G401.6 (cell line): Measurements from ENCODE around the gene AK5.

Source experiments
- FAIRE-seq: peaks from 2 replicates; lab custom pipeline; 2012; peaks lifted over from hg19 to GRCh38; lab: Jason Lieb, UNC

Gene AK5, protein sequence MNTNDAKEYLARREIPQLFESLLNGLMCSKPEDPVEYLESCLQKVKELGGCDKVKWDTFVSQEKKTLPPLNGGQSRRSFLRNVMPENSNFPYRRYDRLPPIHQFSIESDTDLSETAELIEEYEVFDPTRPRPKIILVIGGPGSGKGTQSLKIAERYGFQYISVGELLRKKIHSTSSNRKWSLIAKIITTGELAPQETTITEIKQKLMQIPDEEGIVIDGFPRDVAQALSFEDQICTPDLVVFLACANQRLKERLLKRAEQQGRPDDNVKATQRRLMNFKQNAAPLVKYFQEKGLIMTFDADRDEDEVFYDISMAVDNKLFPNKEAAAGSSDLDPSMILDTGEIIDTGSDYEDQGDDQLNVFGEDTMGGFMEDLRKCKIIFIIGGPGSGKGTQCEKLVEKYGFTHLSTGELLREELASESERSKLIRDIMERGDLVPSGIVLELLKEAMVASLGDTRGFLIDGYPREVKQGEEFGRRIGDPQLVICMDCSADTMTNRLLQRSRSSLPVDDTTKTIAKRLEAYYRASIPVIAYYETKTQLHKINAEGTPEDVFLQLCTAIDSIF

DNA sequence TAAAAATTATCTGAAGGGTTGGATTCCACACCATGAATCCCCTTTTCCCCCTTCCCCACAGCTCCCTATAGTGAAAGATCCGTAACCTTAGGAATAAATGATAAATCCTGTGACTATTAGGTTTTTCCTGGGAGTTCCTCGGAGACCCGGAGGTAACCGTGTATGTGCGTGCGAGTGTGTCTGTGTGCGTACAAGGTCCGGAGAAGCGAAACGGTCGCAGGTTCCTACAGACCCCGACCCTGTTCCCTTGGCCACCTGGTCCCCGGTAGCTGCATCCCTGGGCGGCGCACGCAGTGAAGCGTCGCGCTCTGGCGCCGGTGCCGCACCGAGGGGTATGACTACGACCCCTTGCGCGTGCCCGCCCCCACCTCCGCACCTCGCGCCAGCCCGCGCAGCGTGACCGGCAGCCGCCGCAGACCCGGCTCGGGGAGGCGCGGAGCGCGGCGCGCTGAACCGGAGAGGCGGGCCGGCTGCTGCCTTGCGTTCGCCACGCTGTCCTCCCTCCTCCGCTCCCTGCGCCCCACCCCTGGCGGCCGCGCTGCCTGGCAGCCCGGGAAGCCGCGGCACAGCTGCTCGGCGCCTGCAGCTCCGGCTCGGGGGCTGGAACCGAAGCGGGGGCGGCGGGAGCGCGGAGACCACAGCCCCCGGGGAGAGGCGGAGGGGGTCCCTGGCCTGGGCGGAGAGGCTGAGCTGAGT lies at the start of gene AK5:
Gene AK5 (plus strand): TSS at position 529 of the 696 bp plus-strand sequence. CDS start 295 bp downstream, outside the sequence.
- no peak for FAIRE-seq

DNA sequence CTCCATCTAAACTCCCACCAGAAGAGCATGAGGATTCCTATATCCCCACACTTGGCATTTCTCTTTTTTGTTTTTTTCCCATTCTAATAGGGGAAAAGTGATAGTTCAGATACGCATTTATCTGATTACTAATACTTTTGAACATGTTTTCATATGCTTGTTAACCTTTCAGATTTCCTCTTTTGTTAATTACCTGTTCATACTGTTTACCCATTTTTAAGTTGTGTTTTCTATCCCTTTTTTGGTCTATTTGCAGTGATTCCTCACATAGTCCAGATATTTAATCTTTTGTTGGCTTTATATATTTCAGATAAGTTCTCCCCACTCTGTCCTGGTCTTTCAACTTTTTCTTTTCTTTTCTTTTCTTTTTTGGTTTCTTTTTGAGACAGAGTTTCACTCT lies 49.0 kb upstream of the AK5 start:
- FAIRE-seq, result no peak

- no peak for FAIRE-seq
These were observed 47.7 kb upstream of the AK5 start for GRCh38 chr1:77234096-77234495.

DNA sequence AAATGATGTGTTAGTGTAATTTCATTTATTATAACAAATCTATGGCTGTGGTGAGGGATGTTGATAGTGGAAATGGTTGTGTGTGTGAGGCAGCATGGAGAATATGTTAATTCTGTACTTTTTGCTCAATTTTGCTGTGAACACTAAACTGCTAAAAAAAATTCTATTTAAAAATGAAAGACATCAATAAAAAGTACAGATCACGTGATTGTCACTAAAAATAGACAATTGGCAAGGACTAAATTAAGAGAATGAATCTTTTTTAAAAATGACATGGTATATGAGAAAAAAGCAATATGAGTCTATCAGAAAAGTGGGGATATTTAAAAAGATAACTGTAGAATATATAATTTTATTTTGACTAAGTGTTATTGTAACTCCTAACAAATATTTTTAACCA lies 46.9 kb upstream of the AK5 start:
- no peak for FAIRE-seq

- FAIRE-seq, result no peak
These were observed 43.4 kb upstream of the AK5 start for GRCh38 chr1:77238462-77238861.

DNA sequence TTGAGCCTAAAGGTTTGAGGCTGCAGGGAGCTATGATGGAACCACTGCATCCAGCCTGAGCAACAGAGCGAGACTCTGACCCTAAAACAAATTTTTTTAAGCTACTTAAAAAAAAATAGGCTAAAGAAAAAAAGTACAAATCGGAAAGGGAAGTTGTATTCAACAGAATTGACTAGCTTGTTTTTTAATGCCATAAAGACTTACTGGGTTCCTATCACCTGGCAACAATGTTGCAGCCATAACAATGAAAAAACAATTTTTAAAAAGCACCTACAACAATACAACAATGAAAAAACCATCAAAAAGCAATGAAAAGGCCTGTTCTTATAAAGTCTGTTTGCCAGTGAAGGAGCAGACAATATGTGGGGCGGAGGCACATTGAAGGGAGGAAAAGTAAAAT lies 42.5 kb upstream of the AK5 start:
- no peak for FAIRE-seq

GRCh38 chr1:77245830-77246229 lies 36.0 kb upstream of the AK5 start:
- FAIRE-seq, result no peak

DNA sequence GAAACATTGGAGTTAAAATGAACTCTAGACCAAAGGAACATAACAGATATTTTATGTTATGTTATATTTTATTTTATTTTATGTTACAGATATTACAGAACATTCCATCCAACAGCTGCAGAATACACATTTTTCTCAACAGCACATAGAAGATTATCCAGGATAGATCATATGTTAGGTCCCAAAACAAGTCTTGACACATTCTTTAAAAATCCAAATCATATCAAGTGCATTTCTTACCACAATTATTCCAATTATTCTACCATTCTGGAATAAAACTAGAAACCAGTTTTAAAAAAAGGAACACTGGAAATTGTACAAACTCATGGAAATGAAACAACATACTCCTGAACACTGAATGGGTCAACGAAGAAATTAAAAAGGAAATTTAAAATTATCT lies 31.7 kb upstream of the AK5 start:
- FAIRE-seq, result no peak

GRCh38 chr1:77253211-77253610 lies 28.6 kb upstream of the AK5 start:
- no peak for FAIRE-seq

DNA sequence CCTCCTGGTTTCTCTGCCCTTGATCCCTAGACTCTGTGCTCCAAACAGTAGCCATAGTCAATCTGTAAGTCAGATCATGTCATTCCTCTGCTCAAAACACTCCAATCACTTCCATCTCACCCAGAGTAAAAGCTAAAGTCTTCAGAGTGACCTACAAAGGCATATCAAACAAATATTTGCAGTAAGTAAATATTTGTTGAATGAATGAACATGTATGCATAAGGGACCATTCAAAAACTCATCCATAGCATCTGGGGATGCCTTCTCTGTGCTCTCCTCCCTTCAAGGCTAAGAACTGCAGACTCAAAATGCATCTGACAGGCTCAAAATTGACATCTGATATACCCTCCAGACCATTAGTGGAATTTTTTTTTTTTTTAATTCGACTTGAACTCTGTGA lies 18.1 kb upstream of the AK5 start:
- no peak for FAIRE-seq

GRCh38 chr1:77265180-77265579 lies 16.6 kb upstream of the AK5 start:
- FAIRE-seq, result no peak

DNA sequence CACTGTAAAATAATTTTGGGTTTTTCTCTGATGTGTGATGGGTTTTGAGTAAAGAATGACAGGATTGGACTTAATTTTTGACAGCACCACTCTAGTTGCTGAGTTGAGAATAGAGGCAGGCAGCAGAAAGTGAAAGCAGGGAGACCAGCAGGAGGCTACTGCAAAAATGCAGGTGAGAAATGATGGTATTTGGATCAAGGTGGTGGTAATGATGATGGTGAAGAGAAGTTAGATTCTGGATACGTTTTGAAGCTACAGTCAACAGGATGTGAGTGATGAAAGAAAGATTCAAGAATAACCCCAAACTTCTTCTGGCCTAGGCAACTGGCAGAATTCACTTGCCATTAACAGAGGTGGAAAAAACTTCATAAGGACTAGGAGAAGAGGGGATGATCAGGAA lies 14.8 kb upstream of the AK5 start:
- FAIRE-seq, result no peak

DNA sequence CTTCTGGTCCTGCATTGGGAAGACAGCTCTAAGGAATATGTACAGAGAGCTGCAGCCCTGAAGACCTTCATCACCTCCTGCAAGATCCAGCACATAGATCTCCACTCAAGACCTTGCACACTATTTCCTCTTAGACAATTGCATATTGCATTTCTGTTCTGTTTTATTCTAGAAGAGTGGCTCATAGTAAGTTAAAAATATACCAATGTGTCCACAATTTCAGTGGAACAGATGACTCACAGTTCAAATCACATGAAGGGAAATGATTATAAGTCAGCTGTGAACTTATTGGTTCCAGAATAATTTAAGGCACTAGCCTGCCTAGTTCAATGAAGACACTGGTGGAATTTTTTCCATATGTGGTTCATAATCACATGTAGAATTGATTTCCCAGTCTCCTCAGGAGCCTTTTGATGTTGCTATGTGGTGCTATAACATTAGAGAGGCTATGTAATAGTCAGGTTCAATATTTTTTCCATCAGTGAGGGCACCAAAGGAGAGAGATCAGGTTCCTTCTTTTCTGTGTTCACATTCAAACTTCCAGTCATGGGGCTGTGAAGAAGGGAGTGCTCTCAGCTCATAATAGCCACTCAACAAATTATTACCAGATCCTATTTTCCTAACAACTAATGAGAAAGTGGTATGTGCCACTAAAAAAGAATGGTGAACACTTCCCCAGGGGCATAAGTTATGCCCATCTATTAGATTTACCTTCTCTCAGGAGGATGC lies 9.8 kb upstream of the AK5 start:
- FAIRE-seq, result no peak

GRCh38 chr1:77273891-77274290 lies 7.9 kb upstream of the AK5 start:
- FAIRE-seq, result no peak

DNA sequence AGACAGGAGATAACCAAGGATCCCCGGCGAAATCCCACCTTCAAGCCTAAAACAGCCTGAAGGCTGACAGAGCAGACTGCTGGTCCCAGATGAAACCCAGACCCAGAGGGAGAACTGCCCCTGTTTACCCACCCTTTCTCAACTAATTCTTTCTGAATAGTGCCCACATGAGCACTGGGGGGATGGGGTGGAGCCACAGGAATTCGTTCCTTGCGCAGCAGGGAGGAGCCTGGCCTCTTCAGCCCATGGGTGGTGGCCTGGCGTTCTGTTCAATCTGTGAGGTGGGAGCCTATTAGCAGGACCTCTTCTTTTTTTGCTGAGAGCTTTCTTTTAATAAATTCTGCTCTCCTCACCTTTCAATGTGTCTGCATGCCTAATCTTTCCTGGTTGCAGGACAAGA lies 6.6 kb upstream of the AK5 start:
- FAIRE-seq, result no peak

- FAIRE-seq, result no peak
These were observed 4.9 kb upstream of the AK5 start for GRCh38 chr1:77276941-77277340.

DNA sequence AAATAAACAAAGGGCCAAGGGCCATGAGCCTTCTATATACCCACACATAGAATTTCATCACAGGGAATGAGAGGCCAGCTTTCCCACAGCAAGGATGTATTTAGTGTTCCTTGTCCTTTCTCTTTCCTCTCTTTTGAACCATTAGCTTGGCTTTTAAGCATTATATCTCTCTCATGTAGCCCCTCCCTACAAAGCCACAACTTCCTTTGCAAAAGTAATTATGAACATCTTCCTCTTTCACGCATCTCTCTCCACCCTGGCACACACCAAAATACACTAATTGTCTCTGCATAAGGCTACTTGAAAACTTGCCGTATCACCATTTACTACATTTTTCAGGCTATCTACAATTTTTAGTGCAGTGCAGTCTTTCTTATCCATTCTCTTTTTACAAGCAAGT lies 1.9 kb upstream of the AK5 start:
- no peak for FAIRE-seq

DNA sequence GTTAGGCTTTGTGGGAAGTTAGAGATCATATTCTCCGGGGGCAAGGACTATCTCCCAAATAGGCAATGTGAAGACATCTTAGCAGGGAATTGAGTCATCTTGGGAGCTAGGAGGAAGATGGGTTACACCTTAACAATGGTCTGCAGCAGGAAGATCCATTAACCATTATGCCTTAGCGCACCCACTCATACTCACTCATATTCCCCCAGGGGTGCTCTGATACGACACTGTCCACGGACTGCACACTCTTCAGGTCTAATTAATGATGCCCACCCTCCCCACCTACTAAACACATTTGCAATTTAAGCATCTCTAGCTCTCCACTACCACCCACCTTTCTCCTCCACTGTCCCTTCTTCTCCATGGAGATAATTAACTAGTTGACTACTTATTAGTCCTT lies 857 bp upstream of the AK5 start:
- FAIRE-seq, result no peak

DNA sequence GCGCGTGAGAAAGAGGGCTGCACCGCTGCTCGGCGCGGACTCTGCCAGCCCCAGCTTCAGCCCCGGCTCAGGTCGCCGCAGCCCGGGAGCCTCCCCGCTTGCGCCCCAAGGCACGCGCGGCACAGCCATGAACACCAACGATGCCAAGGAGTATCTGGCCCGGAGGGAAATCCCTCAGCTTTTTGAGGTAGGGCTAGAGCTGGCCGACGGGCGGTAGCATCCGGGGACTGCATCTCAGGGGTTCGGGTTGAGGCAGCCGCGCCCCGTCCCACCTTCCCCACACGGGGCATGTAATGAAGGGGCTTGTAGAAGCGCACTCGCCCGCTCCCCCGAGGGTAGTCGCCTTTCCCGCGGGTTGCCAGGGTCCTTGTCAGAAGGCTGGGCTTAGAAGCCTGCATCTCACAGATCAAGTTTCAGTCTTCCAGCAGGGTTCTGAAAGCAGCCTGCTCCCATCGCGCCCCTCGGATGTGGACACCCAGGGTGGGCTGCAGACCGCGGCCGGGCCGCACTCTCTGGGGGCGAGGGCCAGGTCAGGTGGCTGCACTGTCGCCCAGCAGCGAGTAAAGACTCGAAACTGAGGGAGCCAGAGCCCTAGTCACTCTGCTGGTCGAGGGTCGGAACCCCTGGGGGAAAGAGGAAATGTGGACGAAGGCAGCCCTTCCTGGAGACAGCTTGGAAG lies 507 bp downstream of the AK5 start:
- FAIRE-seq, result no peak

DNA sequence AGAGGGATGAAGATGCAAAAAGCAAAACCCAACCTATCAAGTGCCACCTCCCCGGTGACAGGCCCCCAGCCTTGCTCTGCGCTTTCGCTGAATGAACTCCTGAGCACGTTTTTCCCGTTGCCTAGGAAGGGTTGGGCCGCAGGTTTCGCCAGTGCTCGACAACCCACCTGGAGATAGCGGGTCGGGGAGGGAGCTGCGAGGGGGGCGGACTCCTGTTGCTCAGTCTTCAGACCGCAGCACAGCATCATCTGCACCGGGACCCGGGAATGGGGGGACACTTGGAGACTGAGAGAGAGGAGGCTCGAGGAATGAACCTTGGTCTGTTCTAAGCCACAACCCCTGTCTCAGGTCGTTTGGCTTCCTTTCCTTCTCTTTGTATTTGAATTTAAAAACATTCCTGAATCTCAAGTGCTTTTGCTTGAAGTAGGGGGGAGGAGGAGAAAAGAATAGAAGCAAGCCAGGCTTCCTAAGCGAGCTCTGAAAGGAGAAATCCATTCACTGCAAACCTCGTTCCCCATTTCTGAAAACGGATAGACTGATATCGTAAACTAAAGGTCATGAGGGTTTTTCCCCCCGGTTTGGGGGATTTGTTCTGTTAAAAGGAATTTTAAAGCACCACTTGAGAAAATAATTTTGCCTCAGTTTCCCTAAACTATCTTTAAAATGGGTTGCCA lies 1.2 kb downstream of the AK5 start:
- FAIRE-seq, result no peak

DNA sequence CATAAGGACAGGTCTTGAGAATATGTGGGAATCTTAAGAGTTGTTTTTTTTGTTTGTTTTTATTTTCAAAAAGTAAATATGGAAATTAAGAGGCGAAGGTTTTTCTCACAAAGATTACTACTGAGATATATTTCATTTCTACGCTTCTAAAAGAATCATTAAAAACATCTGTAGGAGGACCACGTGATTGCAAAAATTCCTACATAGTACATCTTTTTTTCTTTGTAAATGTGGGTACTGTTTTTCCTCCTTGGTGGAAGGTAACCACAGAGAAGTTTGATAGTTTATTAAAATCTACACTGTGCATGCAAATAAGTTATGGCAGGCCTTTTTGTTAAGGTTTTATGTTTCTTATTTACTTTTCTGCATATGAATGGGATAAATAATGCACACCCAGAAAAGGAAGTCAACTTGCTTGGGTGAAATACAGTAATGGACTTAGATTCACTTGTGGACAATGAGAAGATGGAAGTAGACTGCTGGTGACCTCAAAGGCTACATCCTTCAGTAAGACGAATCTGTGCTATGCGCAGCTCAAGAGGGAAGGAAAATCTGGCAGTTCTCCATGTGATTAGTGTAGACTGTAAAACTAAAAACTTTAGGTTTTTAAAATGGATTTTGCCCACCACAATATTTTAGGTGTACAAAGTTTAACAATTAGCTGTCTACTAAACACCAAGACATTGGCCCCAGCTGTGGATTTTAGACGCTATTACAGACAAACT lies 2.0 kb downstream of the AK5 start:
- no peak for FAIRE-seq
